ENCODE results near the gene GGN. TPM values are rescaled to one million over a fixed set of nuclear protein-coding genes. Genes with fewer than 3 reads are reported as not detected.

The GGN gene
- total RNA-seq, 1 donor from 2014 or later = 1.5 TPM

DNA sequence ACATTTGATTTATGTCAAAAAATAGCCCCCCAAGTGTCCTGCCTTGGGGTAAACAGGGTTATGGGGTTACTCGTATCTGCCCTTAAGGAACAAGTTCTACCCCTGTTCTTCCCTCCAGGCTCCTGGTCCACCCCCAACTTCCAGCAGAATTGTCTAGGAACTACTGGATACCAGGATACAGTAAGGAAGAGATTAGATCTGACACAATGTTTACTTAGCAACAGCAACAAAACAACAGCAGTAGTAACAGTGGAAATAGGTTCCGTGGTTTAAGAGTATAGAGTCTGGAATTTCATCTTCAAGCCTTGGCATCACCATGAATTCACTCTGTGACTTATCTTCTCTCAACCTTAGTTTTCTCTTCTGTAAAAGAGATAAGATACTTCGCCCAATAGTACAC is 13.3 kb upstream of the GGN start:
- no peaks in the 10 kb centered on the region for H3K9me3 Mint-ChIP-seq (ENCODE audit: low read depth)
- no peak overlapping the region for H3K4me3 Mint-ChIP-seq (ENCODE audit: unreplicated experiment)
- H3K27me3 Mint-ChIP-seq (ENCODE audit: low read depth) = peaks cover 3% of the 10 kb centered on the region
- no peak for DNase-seq (ENCODE audit: low spot score)
- TF ChIP-seq, protein P1, sequence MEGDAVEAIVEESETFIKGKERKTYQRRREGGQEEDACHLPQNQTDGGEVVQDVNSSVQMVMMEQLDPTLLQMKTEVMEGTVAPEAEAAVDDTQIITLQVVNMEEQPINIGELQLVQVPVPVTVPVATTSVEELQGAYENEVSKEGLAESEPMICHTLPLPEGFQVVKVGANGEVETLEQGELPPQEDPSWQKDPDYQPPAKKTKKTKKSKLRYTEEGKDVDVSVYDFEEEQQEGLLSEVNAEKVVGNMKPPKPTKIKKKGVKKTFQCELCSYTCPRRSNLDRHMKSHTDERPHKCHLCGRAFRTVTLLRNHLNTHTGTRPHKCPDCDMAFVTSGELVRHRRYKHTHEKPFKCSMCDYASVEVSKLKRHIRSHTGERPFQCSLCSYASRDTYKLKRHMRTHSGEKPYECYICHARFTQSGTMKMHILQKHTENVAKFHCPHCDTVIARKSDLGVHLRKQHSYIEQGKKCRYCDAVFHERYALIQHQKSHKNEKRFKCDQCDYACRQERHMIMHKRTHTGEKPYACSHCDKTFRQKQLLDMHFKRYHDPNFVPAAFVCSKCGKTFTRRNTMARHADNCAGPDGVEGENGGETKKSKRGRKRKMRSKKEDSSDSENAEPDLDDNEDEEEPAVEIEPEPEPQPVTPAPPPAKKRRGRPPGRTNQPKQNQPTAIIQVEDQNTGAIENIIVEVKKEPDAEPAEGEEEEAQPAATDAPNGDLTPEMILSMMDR (IDR thresholded peaks at IDR 0.05) = no peak
- H3K4me1 Mint-ChIP-seq (ENCODE audit: low read depth) = peaks cover 6% of the 10 kb centered on the region
- H3K27ac Mint-ChIP-seq (ENCODE audit: unreplicated experiment) = no peak overlapping the region
- H3K36me3 Mint-ChIP-seq (ENCODE audit: low read depth) = peaks cover 8% of the 10 kb centered on the region

DNA sequence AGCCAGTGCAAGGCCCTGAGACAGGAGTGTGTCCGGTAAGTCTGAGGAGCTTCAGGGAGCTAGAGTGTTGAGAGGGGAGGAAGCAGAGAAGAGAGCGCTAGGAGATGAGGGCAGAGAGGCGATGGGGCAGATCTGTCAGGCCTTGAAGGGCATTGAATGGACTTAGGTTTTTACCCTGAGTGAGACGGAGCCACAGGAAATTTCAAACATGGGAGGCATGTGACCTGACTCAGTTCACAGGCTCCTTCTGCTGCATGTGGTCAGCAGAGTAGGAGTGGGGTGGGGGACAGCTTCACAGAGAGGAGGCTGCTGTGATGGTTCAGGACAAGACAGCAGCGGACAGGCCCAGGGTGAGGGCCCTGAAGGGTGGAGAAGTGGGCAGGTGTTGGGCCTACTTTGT is 12.5 kb upstream of the GGN start:
- Mint-ChIP-seq H3K36me3 (ENCODE audit: low read depth) (peaks cover 7% of the 10 kb centered on the region), H3K27me3 (ENCODE audit: low read depth) (peaks cover 3% of the 10 kb centered on the region), H3K4me1 (ENCODE audit: low read depth) (peaks cover 6% of the 10 kb centered on the region), H3K4me3 (ENCODE audit: unreplicated experiment) (no peak overlapping the region), H3K27ac (ENCODE audit: unreplicated experiment) (no peak overlapping the region), H3K9me3 (ENCODE audit: low read depth) (no peaks in the 10 kb centered on the region)
- DNase-seq (ENCODE audit: low spot score) = no peak
- TF ChIP-seq, protein P1 (IDR thresholded peaks at IDR 0.05) = no peak

DNA sequence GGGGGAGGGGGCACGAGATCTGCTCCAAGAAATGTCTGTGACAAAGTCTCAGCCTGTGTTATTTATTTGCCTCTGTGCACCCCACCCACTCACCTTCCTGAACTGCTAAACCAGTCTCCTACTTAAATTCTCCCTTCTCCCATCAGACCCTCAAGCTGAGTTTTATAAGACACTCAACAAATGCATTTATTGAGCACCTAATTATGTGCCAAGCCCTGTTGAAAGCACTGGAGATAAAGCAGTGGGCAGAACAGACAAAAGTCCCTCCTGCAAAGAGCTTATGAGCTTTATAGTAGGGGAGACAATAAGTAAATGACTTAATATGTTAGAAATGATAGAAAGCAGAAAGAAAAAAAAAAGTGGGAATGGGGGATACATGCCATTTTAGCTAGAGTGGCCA is 11.7 kb upstream of the GGN start:
- peaks cover 6% of the 10 kb centered on the region for H3K4me1 Mint-ChIP-seq (ENCODE audit: low read depth)
- peaks cover 5% of the 10 kb centered on the region for H3K36me3 Mint-ChIP-seq (ENCODE audit: low read depth)
- no peak overlapping the region for H3K27ac Mint-ChIP-seq (ENCODE audit: unreplicated experiment)
- TF ChIP-seq, protein P1 (IDR thresholded peaks at IDR 0.05) = no peak
- DNase-seq (ENCODE audit: low spot score) = no peak
- H3K9me3 Mint-ChIP-seq (ENCODE audit: low read depth) = no peaks in the 10 kb centered on the region
- H3K27me3 Mint-ChIP-seq (ENCODE audit: low read depth) = peaks cover 3% of the 10 kb centered on the region
- H3K4me3 Mint-ChIP-seq (ENCODE audit: unreplicated experiment) = no peak overlapping the region

DNA sequence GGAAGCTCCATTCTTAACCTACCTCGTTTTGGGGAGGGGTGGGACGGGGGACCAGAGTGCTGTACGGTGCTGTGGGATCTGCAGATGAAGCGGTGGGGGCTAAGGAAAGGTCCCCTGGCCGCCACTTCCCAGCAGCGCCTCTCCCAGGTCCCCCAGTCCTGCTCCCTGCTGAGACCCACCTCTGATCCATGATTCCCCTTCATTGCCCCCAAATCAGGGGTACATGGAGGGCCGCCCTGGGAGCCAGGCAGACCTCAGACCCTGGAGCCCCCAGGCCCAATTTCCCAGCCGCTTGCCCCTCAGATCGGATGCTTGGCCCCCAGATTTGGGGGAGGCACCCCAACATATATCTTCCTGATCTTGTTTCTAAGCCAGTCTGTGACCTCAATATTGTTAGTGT is 11.2 kb upstream of the GGN start:
- TF ChIP-seq, protein P1 (IDR thresholded peaks at IDR 0.05) = no peak
- Mint-ChIP-seq H3K4me1 (ENCODE audit: low read depth) (peaks cover 6% of the 10 kb centered on the region), H3K36me3 (ENCODE audit: low read depth) (peaks cover 5% of the 10 kb centered on the region), H3K4me3 (ENCODE audit: unreplicated experiment) (no peak overlapping the region), H3K27me3 (ENCODE audit: low read depth) (peaks cover 3% of the 10 kb centered on the region), H3K27ac (ENCODE audit: unreplicated experiment) (no peak overlapping the region), H3K9me3 (ENCODE audit: low read depth) (no peaks in the 10 kb centered on the region)
- DNase-seq (ENCODE audit: low spot score) = no peak

DNA sequence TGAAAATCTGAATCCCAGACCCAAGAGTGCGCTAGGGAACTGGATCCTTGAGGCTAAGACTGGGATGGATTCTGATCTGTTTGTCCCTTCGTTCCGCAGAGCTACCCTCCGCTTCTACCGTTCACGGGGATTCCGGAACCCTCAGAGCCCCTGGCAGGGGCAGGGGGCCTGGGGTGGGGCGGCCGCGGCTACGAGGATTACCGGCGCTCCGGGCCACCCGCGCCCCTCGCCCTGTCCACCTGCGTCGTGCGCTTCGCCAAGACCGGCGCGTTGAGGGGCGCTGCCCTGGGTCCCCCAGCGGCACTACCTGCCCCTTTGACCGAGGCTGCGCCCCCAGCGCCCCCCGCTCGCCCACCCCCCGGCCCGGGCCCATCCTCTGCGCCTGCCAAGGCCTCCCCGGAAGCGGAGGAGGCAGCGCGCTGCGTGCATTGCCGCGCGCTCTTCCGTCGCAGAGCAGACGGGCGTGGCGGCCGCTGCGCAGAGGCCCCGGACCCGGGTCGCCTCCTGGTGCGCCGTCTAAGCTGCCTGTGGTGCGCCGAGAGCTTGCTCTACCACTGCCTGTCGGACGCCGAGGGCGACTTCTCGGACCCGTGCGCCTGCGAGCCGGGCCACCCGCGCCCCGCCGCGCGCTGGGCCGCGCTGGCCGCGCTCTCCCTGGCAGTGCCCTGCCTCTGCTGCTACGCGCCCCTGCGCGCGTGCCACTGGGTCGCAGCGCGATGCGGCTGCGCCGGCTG is 7.7 kb upstream of the GGN start:
- no peak overlapping the region for H3K4me3 Mint-ChIP-seq (ENCODE audit: unreplicated experiment)
- TF ChIP-seq, protein P1 (IDR thresholded peaks at IDR 0.05) = no peak
- H3K36me3 Mint-ChIP-seq (ENCODE audit: low read depth) = peaks cover 9% of the 10 kb centered on the region
- H3K27ac Mint-ChIP-seq (ENCODE audit: unreplicated experiment) = no peak overlapping the region
- H3K9me3 Mint-ChIP-seq (ENCODE audit: low read depth) = no peaks in the 10 kb centered on the region
- peaks cover 3% of the 10 kb centered on the region for H3K27me3 Mint-ChIP-seq (ENCODE audit: low read depth)
- H3K4me1 Mint-ChIP-seq (ENCODE audit: low read depth) = peaks cover 2% of the 10 kb centered on the region
- no peak for DNase-seq (ENCODE audit: low spot score)
